GM19238 (cell line): Measurements from ENCODE around the gene SORD.
A peak's percentile ranks its signal among the peaks of the same experiment; 100 is the strongest.

ENCODE experiments used
- DNase-seq: peaks from one replicate; pipeline ENCODE4 v3.0.0; 2011; ENCODE audit warnings: low spot score; ENCODE audit not compliant: insufficient read length

The SORD gene

DNA sequence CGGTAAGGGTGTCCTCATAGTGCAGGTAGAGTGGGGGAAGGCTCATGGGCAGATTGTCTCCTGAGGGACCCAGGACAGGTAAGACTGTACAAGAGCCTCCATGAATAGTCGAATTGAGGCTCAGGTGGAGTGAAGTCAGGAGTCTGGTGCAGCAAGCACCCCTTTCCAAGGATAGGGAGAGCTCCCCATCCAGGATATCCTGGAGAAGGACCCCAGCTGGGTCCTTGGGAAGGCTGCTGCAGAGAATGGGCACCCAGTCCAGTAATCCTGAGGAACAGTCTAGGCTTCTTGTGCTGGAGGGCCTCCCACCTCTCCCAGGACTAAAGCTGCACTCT lies 91.7 kb downstream of the SORD start:
- DNase-seq, result no peak

DNA sequence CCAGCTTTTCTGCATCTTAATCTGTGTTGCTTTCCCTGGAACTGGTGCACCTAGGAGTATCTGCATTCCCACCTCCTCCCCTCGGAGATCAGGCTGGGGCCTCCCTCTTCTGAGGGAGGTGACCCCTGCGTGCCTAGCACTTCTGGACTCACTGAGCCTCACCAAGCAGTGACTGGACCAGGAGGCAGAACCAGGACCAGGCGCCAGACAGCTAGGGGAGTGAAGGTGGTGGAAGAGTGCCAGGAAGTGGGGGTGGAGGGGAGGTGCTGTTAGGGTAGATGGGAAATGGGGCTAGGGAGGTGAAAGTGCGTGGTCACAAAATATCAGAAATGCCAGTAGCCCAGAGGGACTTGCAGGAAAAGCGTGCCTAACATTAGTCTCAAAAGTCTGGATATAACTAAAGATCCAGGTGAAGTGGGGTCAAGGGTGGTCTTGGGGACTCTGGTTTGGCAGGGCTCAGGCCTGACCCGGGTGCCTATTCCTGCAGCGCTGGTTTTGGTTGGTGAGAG lies 92.4 kb downstream of the SORD start:
- DNase-seq, result no peak

- no peak for DNase-seq
Observed at GRCh38 chr15:45116006-45116481, 93.0 kb downstream of the SORD start.

DNA sequence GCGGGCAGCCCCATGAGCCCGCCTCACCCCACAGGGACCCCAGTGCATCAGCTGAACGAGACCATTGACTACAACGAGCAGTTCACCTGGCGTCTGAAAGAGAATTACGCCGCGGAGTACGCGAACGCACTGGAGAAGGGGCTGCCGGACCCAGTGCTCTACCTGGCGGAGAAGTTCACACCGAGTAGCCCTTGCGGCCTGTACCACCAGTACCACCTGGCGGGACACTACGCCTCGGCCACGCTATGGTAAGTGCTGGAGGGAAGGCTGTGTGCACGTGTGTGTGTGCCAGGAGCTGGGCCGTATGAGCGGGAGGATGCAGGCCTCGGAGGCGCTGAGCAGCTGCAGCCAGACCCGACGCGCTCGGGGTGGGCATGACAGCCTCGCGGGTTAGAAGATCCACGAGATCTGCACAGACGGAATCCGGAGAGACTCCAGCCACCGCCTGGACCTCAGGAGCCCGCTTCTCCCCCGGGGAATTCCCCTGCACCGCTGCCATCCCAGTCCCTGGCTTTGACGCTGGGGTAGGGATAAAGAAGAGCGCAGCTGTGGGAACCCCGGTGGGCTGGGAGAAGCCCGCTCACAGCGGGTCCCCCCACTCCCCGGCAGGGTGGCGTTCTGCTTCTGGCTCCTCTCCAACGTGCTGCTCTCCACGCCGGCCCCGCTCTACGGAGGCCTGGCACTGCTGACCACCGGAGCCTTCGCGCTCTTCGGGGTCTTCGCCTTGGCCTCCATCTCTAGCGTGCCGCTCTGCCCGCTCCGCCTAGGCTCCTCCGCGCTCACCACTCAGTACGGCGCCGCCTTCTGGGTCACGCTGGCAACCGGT lies 93.7 kb downstream of the SORD start:
- no peak for DNase-seq

DNA sequence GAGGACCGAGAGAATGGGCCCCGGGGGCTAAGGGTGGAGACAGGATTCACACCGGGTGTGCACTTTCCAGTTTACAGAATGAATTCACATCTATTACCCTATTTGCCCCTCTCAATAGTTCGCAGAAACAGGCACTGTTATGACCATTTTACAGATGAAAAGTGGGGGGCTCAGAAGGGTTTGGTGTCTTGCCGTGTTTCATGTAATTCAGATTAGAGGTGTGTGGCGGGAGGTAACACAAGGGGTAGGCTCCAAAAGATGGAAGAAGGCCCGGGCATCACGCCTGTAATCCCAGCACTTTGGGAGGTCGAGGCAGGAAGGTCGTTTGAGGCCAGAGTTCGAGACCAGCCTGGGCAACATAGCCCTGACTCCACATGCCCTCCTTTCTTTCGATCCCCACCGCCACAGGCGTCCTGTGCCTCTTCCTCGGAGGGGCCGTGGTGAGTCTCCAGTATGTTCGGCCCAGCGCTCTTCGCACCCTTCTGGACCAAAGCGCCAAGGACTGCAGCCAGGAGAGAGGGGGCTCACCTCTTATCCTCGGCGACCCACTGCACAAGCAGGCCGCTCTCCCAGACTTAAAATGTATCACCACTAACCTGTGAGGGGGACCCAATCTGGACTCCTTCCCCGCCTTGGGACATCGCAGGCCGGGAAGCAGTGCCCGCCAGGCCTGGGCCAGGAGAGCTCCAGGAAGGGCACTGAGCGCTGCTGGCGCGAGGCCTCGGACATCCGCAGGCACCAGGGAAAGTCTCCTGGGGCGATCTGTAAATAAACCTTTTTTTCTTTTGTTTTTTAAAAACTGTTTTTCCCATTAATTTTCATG lies 94.5 kb downstream of the SORD start:
- DNase-seq, result no peak

DNA sequence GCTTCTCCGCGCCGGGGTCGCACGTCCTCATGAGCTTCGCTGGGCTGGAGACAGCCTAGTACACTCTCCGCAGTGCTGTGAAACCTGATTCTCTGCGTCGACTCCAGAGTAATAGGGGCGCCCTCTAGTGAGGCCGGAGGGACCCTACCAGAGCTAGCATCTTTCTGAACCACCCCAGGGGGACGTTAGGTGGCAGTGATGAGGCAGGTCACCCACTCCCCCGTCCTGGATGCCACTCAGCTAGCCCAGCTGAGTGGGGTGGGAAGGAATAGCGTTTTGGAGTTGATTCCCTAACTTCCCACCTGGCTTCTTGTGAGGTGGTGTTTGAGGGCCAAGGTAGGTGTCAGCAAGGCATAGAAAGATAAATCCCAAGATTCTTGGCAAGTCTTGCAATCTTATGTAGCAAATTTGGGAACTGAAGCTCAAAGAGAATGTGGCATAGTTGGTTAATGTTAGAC lies 95.2 kb downstream of the SORD start:
- peak; percentile 94 for DNase-seq

GRCh38 chr15:45118996-45119395 lies 96.0 kb downstream of the SORD start:
- no peak for DNase-seq

- no peak for DNase-seq
Observed at GRCh38 chr15:45120081-45120972, 97.3 kb downstream of the SORD start.

DNA sequence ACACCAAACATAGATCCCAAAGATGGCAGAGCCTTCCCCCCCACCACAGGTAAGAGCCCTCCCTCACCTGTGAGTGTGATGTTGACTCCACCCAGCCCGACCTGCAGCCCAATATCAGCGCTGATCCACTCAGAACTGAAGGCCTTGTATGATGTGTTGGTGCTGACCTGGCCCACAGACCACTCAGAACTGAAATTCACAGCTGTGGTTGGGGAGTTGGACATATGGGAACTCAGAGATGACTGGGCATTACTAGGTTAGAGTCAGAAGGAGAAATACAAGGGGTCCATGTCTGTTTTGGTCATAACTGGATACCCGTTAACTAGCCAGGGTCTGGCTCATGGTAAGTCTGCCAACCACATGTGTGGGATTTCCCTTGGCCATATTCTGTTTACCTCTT lies 98.0 kb downstream of the SORD start:
- no peak for DNase-seq

DNA sequence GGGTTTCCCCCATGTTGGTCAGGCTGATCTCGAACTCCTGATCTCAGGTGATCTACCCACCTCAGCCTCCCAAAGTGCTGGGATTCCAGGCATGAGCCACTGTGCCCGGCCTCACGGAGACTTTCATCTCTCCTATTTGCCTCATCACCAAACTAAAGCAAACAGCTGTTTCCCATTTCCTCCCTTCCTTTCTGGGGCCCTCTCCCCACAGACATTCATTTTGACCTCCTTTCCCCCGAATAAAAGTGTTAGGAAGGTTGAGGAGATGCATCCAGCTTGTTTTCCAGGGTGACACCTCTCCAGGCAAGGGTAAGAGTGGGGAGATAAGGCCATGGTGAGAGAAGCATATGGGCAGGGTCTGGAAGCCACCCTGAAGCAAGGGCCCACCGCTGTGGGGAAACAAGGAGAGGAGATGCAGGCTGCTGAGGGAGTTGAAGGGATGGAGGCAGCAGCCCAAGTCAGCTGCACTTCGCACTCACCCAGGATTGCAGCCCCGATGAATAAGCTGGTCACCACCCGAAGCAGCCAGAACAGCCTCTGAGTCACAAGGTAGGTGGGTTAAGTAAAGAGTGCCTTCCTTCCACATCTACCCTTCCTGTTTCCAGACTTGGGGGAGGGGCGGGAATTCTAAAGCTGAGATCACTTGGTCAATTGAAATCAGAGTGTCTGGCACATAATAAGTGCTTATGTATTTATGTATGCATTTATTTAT lies 98.9 kb downstream of the SORD start:
- DNase-seq, result no peak

- DNase-seq, result no peak
Observed at GRCh38 chr15:45122719-45123118, 99.7 kb downstream of the SORD start.

DNA sequence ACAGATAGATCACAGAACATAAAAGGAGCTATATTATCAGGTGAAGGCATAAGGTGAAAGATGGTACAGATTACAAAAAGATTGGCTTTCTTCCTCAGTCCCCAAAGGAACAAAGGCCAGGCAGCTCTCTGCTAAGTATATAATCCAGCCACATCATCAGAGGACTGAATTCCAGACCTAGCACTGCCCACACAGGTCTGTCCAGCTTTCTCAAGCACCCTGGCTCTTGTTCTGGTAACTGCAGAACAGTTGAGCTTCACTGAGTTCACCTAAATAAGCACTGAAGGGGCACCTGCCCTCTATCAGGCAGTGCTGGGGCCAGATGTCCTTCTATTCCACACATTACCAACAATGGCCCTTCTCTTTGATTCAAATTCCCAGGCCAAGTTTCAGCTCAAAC lies 100.4 kb downstream of the SORD start:
- no peak for DNase-seq

GRCh38 chr15:45126535-45127158 lies 103.7 kb downstream of the SORD start:
- DNase-seq, result no peak
